OCI-LY7 (cell line): Measurements from ENCODE around the gene BBS5.

Experiments used
- EZH2phosphoT487 ChIP-seq: fragments of 200-600 bp; sonication (generic); IDR thresholded peaks from 2 replicates; pipeline ENCODE4 v1.6.1; 2018; ENCODE audit warnings: low read depth, borderline replicate concordance, mild to moderate bottlenecking, mixed run types, antibody characterized with exemption, low read length, moderate library complexity, mixed read lengths
- TF ChIP-seq, protein P1 (sequence below): fragments of 200-600 bp; sonication (generic); conservative IDR thresholded peaks from 2 replicates; pipeline ENCODE4 v1.5.1; 2014; ENCODE audit warnings: mild to moderate bottlenecking, antibody characterized with exemption, low read length, moderate library complexity, mixed read lengths

DNA sequence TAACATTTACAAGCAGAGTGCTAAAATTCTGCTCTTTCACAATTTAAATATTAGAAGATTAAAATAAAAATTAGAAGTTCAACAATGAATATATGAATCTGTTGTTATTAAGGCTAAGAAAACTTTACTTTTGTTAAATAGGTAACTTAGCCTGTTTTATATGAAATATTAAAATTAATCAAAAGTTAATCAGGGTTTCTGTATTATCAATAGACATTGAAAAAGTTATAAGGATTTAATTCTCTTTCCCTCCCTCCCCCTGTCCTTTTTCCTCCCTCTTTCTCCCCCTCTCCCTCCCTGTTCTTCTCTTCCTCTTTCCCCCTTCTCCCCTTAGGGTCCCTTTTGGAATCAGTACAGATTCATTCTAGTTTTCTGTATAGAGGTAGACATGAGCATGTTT is 12.1 kb downstream of the BBS5 start:
- TF ChIP-seq, protein P1, sequence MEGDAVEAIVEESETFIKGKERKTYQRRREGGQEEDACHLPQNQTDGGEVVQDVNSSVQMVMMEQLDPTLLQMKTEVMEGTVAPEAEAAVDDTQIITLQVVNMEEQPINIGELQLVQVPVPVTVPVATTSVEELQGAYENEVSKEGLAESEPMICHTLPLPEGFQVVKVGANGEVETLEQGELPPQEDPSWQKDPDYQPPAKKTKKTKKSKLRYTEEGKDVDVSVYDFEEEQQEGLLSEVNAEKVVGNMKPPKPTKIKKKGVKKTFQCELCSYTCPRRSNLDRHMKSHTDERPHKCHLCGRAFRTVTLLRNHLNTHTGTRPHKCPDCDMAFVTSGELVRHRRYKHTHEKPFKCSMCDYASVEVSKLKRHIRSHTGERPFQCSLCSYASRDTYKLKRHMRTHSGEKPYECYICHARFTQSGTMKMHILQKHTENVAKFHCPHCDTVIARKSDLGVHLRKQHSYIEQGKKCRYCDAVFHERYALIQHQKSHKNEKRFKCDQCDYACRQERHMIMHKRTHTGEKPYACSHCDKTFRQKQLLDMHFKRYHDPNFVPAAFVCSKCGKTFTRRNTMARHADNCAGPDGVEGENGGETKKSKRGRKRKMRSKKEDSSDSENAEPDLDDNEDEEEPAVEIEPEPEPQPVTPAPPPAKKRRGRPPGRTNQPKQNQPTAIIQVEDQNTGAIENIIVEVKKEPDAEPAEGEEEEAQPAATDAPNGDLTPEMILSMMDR, result no peak
- TF ChIP-seq EZH2phosphoT487, result no peak
